ENCODE data around the gene DGKG.

Gene DGKG

GRCh38 chr3:186200726-186201125 is 161.3 kb downstream of the DGKG start:
- DNase-seq, result no peak

GRCh38 chr3:186198442-186198841 is 163.6 kb downstream of the DGKG start:
- no peak for DNase-seq

- DNase-seq, result no peak
Observed at GRCh38 chr3:186194451-186194811, 167.6 kb downstream of the DGKG start.

GRCh38 chr3:186193534-186194450 is 168.2 kb downstream of the DGKG start:
- no peak for DNase-seq

DNA sequence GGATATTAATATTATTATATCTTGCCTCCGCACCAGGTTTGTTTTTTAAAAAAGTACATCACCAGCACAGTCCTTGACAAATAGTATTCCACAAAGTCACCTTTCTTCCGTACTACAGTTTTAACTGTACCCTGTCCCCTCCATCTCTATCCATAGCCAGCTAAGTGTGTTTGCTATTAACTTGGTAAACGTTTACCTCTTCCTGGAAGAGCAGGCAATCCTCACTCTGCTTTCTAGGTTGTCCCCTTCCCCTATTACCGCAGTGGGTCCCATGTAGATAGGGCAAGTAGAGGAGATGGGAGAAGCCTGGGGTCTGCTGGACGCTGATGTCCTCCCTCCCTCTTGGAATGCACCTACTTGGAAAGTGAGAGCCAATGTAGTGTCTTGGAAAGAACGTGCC is 169.2 kb downstream of the DGKG start:
- no peak for DNase-seq

GRCh38 chr3:186189492-186189891 is 172.5 kb downstream of the DGKG start:
- DNase-seq, result no peak

- DNase-seq, result no peak
Observed at GRCh38 chr3:186187401-186188275, 174.4 kb downstream of the DGKG start.

DNA sequence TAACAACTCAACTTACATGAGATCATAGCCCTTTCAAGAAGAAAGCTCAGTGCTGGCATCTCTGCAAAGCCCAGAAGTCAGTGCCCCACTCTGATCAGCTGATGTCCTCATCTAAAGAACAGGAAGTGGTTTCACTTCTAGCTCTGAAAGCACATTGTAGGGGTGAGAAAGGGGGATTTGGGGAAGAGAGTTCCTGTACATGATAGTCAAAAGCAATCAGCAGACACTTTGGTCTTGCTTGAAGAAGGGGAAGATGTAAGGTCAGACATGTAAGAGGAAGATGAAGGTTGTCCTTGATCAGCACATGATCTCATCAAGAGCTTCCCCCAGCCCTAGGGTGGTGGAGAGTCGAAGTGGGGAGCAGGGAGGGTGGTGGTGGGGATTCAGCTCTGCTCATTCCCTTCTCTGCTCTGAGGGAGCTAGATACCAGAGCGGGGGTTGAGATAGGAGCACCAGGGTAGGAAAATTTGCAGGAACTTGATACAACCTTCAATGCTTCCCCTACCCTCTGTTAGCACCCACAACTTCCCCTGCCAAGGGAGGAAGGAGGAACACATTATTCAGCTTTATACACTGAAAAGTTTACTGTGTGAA is 176.7 kb downstream of the DGKG start:
- DNase-seq, result no peak

GRCh38 chr3:186184021-186184420 is 178.0 kb downstream of the DGKG start:
- DNase-seq, result no peak

DNA sequence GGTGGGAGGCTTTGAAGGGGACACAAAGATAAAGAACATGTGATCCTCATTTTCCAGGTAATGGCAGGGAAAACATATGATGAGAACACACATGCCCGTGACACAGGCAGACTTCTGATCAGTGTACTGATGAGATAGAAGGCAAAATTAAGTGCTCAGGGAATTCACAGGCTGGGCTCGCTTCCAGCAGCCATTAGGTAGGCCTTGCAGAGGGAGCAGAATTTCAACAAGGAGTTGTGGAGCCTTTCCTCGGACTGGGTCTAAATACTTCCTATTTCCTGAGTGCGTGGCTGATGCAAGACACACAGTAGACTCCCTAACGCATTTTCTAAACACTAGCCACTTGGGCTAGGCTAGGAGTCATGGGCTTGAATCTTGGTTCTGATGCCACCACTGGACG is 179.2 kb downstream of the DGKG start:
- no peak for DNase-seq

DNA sequence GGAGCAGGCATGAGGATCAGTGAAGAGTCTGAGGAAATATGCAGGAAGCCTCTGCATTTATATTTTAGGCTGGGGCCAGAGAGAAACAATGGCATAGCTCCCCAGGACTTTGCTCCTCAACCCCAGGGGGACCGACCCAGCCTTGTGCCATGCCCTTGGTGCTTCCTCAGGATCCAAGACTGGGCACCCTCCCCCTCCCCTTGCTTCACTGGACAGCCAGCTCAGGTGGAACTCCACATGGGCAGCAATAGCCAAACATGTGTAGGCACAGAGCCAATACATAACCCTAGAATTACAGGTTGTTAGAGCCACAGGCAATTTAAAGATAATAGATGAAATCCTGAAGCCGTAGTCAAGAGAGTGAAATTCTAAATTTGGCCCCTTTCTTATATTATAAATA is 180.1 kb downstream of the DGKG start:
- DNase-seq, result no peak

DNA sequence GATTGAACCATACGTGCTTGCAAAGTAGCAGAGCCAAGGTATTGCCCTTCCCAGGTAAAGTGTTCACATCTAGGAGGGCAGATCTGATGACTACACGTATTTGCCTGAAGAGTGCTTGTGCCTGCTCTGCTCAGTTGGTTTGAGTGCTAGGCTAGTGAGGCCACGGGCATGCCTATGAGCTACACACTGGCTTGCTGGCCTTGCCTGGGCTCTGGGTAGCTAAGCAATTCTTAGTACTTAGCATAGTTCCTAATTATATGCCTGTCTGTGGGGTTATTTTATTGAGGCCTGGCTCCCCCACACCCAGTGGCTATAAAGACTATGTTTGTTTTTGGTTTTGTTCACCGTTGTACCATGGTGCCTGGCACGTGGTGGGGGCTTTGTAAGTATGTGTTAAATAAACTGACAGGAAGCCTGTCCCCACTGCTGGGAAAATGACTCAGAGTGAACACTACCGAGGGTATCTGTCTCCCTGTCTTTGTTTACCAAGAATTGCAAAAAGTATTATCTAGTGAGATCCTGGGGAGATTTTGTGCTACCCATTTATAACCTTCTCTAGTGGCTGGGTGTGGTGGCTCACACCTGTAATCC is 181.0 kb downstream of the DGKG start:
- no peak for DNase-seq

- DNase-seq, result no peak
Observed at GRCh38 chr3:186180151-186180550, 181.9 kb downstream of the DGKG start.

DNA sequence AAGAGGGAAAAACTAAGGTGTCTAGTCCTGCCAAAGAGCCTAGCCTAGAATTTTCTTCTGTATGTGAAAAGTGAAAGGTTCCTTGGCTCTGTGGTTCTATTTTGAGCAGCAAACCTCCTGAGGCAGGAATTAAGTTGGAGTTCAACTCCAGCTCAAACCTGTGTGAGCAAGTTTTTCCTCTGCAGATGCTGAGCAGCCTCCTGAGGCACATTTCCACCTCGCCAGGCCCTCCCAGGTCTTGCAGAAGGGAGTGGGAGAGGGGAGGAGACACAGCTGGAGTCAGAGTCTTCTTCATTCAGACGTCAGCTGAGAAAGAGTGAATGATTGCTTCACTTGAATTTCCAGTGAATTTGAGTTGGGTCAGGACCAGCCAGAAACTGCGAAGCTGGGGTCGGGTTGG is 183.6 kb downstream of the DGKG start:
- DNase-seq, result no peak

GRCh38 chr3:186176373-186176990 is 185.6 kb downstream of the DGKG start:
- DNase-seq, result no peak

DNA sequence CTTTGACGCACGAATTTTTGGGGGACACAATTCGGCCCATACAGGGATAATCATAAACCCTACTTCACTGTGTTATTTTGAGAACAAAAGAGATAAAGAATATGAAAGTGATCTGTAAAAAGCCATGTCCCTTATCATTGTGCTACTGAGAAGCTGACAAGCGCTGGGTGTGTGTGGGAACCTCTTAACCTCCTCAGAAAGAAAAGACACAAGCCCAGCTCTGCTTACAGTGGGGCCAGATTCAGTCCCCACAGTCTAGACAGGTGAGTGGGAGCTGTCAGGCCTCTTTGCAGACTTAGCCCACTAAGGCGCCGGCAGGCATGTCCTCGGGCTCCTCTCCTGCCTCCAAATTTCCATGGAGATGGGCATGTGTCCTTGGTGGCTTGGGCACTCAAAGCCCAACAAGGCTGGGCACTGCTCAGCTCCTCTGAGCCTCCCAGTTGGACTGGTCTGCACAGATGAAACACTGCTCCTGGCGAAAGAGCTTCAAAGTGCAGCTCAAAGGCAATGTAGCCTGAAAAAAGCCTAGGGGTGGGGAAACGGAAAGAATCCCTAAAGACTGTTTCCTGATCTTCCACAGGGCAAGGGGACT is 188.7 kb downstream of the DGKG start:
- DNase-seq, result no peak

- DNase-seq, result no peak
Observed at GRCh38 chr3:186172353-186172752, 189.7 kb downstream of the DGKG start.

DNA sequence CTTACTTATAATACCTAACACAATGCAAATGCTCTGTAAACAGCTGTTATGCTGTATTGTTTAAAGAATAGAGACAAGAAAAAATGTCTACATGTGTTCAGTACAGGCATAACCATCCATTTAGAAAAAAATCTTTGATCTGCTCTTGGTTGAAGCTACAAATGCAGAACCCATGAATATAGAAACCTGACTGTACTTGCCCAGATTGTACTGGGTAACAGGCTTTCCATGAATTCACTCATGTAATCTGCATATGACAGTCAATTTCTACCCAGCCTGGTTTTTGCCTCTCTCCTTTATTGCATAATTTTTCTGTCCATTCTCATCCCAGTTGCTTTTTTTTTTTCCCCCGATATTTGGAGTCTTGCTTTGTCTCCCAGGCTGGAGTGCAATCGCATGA is 190.5 kb downstream of the DGKG start:
- no peak for DNase-seq

DNA sequence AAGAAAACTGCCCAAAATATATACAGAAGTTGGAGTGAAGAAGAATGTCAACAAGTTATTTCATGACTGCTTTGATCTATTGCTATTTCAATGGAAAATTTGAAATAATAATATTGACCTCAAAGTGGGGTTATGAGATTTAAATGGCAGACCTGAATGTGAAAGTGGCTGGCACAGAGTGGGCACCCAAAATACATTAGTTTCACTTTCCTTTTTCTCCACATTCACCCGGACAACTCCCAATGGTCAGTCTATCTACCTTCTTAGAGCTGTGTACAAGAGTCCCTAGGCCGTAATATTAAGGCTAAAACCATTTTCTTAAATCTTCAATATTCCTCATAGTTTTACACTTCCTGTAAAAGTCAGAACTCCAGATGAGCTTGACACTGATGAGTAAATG is 191.5 kb downstream of the DGKG start:
- no peak for DNase-seq

DNA sequence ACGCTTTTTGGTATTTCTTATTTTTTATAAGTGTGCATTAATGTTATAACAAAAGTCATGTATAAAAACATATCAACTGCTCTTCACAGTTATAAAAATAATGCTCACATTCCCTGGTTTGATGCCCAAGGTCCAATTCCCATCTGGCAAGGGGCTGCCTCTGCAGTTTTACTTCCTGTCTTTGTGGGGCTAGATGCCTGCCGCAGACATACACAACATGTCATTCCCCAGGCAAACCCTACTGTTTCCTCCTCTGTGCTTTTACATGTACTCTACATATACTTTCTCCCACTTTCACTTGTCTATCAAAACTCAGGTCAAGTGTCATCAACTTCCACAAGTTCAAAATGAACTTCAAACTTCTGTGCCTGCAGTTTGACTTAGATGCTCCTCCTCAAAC is 192.7 kb downstream of the DGKG start:
- no peak for DNase-seq

GRCh38 chr3:186168976-186169375 is 193.1 kb downstream of the DGKG start:
- DNase-seq, result no peak

DNA sequence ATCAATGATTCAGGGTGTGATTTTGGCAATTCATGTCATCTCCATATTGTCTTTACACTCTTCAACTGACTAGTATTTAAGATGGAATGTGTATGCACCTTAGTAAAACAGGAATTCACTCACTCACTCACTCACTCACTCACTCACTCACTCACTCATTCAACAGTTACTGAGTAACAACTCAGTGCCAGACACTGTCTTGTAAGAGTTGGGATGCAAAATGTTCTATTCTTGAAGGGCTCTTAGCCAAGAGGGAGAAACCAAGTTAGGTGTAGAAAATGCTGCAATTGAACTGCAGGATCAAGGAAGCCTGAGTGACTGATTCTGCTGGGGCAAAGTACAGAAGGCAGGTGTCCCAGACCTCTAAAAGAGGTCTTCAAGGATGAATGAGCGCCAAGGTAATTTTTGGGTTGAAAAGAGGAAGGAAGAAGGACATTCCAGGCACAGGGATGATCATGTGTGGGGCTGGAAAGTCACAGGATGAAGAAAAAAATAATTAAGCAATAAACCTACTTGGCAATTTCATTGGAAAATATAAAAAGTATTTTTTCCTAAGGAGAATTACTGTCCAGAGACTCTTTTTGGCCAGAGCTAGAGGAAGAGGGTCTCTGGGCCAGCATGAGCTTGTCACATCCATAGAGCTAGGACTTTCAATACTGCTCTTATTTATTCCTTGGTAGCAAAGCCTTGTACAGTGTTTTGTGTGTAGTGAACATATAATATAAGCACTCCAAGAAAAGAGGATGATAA is 194.2 kb downstream of the DGKG start:
- no peak for DNase-seq

Measured in DMS153 (cell line).